T-cell (primary cell): ENCODE data around the gene FAM193A. TPM values are rescaled to one million over a fixed set of nuclear protein-coding genes. Genes with fewer than 3 reads are reported as not detected.

Source experiments
- ATAC-seq, 4 experiments: fragments of 200-7000 bp in 3 of 4; fragments of 150-1000 bp in 1 of 4; cut with Tn5 transposase; replicated peaks in 1 of 4; 1 replicate in 3 of 4; 2 replicates in 1 of 4; pipeline ENCODE4 v1.10.0; 2021; ENCODE audit warnings: moderate library complexity in 3 of 4, mild to moderate bottlenecking in 2 of 4, moderate number of reproducible peaks in 1 of 4
- CTCF ChIA-PET, 2 donors: fragments of 300-600 bp; sonication (Branson Sonifier 250); formaldehyde crosslinking; loops; one replicate each; lab custom pipeline; 2022; ENCODE audit warnings: antibody characterized with exemption in 2 of 2; lab: Charles Lee
- POLR2A ChIA-PET, 2 donors: fragments of 300-600 bp; sonication (Branson Sonifier 250); formaldehyde crosslinking; loops; one replicate each; lab custom pipeline; 2022; ENCODE audit warnings: antibody characterized with exemption in 2 of 2; lab: Charles Lee
- DNase-seq, 35 experiments: peaks; one replicate each; pipeline versions ENCODE4 v3.0.0 to v3.0.0-alpha.2; 2013 to 2023
- H3K27ac ChIP-seq: one replicate; pipeline ENCODE4 v1.5.1; 2013; ENCODE audit warnings: low read length
- H3K27me3 ChIP-seq, 2 experiments: replicated peaks in 1 of 2; 1 replicate in 1 of 2; 2 replicates in 1 of 2; pipeline versions ENCODE4 v1.6.1 to v1.7.0; 2013; ENCODE audit warnings: low read length in 1 of 2, mixed read lengths in 1 of 2; ENCODE audit not compliant: control insufficient read depth in 2 of 2, insufficient read depth in 2 of 2; ENCODE audit errors: extremely low read depth in 1 of 2
- H3K36me3 ChIP-seq, 2 donors: 1 replicate in 1 of 2; 2 replicates in 1 of 2; pipeline versions ENCODE4 v1.6.1 to v1.7.0; 2013; ENCODE audit warnings: low read length in 1 of 2; ENCODE audit not compliant: control insufficient read depth in 2 of 2, insufficient read depth in 1 of 2; ENCODE audit errors: extremely low read depth in 1 of 2
- H3K4me1 ChIP-seq, 2 experiments: 1 replicate in 1 of 2; 2 replicates in 1 of 2; pipeline versions ENCODE4 v1.6.1 to v1.7.0; 2013; ENCODE audit warnings: low read length in 2 of 2, mixed read lengths in 1 of 2; ENCODE audit not compliant: insufficient read depth in 2 of 2, control insufficient read depth in 1 of 2; ENCODE audit errors: extremely low read depth in 1 of 2
- H3K4me3 ChIP-seq, 2 donors: 1 replicate in 1 of 2; 2 replicates in 1 of 2; pipeline versions ENCODE4 v1.5.1 to v1.7.0; 2013; ENCODE audit warnings: mild to moderate bottlenecking in 2 of 2, low read length in 1 of 2, moderate library complexity in 1 of 2; ENCODE audit not compliant: control insufficient read depth in 1 of 2; ENCODE audit errors: extremely low read depth in 1 of 2
- H3K9me3 ChIP-seq: 2 replicates; pipeline ENCODE4 v1.7.0; 2013
- H3K27ac Mint-ChIP-seq, 2 donors: one replicate each; pipeline ENCODE4 v1.8.0; 2020 to 2021; ENCODE audit warnings: mild to moderate bottlenecking in 2 of 2, mixed read lengths in 2 of 2
- H3K27me3 Mint-ChIP-seq, 2 donors: one replicate each; pipeline ENCODE4 v1.8.0; 2021 to 2022; ENCODE audit warnings: mixed read lengths in 2 of 2
- H3K36me3 Mint-ChIP-seq: one replicate; pipeline ENCODE4 v1.8.0; 2021; ENCODE audit warnings: mixed read lengths
- H3K4me1 Mint-ChIP-seq, 3 donors: one replicate each; pipeline ENCODE4 v1.8.0; 2020 to 2022; ENCODE audit warnings: mixed read lengths in 3 of 3, mild to moderate bottlenecking in 1 of 3
- H3K4me3 Mint-ChIP-seq, 3 donors: one replicate each; pipeline ENCODE4 v1.8.0; 2020 to 2022; ENCODE audit warnings: mild to moderate bottlenecking in 3 of 3, mixed read lengths in 3 of 3, moderate library complexity in 3 of 3
- H3K9me3 Mint-ChIP-seq, 3 donors: one replicate each; pipeline ENCODE4 v1.8.0; 2020 to 2022; ENCODE audit warnings: mixed read lengths in 3 of 3
- WGBS: methylation state at CpG from one replicate; pipeline ENCODE4 v1.1.5; 2013; ENCODE audit warnings: missing lambda C conversion rate; ENCODE audit not compliant: insufficient coverage; 5-methylcytosine and 5-hydroxymethylcytosine counted together
- total RNA-seq, 35 experiments: library from RNA in 6 of 35; stranded (reverse) in 6 of 35; fragments of 120-200 nt in 1 of 35; gene quantifications; one replicate each; pipeline versions ENCODE4 v1.2.1 to v1.2.4 and lab custom pipeline; 2013 to 2026

Gene FAM193A
- total RNA-seq, 5 donors from 2014 or later (not counting 1 experiment from before 2014, with no cell fraction given): 41.6 to 46.8 (median 45.2) TPM

- ChIA-PET POLR2A (no interaction called here), CTCF (interaction anchor here in 1 of 2 donors (0.5 kb wide), 1 partner anchor 17 kb away, joined by 7 read pairs; no protein-coding TSS in a partner anchor)
- Mint-ChIP-seq H3K36me3 (no peaks in the 10 kb centered on the region), H3K27ac (no peak overlapping the region), H3K9me3 (peaks cover 8 to 22% (median 11%) of the 10 kb centered on the region in 3 donors), H3K27me3 (no peaks in the 10 kb centered on the region), H3K4me3 (no peak overlapping the region), H3K4me1 (peaks cover 12 to 17% (median 13%) of the 10 kb centered on the region in 3 donors)
- H3K27ac ChIP-seq: no peak overlapping the region
- peaks cover 14 to 18% of the 10 kb centered on the region in 2 experiments for H3K4me1 ChIP-seq
- no peak for DNase-seq
- 100% methylated on average over 3 of the region's 10 CpGs for WGBS
- H3K27me3 ChIP-seq: no peaks in the 10 kb centered on the region
- no peaks in the 10 kb centered on the region for H3K36me3 ChIP-seq
- no peaks in the 10 kb centered on the region for H3K9me3 ChIP-seq
- ATAC-seq: no peak
- no peak overlapping the region for H3K4me3 ChIP-seq
These were observed 245.5 kb downstream of the FAM193A start for GRCh38 chr4:2781911-2782310.

Other genes starting within 250 kb of the FAM193A start
- 10 to 100 TPM; 33.4 to 56.2 (median 45.4) TPM for gene ZFYVE28, start 118.0 kb upstream of the FAM193A start, total RNA-seq
- gene CFAP99, start 117.7 kb upstream of the FAM193A start, total RNA-seq: under 1 TPM in 3 of 5 donors, not detected in 2; 0.09 to 0.20 (median 0.13) TPM
- 100 to 1,000 TPM in 4 of 5 donors, 10 to 100 TPM in 1; 89.2 to 107 (median 104) TPM for gene RNF4, start 67.5 kb upstream of the FAM193A start, total RNA-seq
- gene TNIP2, start 219.7 kb downstream of the FAM193A start, total RNA-seq: 10 to 100 TPM; 39.5 to 65.3 (median 59.1) TPM